ENCODE measurements around the gene USP35.
"Not testable (repeated sequence)": the region's sequence is repeated elsewhere in the genome, so short reads cannot be mapped to it uniquely, and the experiment has no call there.

The USP35 gene

DNA sequence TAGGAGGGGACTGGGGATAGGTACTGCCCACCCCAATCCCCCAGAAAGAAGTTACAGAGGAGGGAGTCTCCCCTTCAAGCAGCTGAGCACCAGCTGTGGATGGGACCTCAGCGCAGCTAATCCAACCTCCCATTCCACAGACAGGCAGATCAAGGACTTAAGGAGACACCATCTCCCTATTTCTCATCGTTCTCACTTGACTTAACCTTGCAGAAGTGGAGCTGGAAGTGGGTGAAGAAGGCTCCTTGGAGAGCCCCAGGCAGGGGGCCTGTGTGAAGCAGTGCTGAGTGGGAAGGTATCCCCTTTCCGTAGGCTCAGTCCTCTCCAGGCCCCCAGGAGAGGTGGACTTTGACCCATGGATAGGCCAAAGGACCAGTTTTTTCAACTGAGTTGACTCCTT is 27.3 kb downstream of the USP35 start:
- no peak for DNase-seq (ENCODE audit: low spot score)

DNA sequence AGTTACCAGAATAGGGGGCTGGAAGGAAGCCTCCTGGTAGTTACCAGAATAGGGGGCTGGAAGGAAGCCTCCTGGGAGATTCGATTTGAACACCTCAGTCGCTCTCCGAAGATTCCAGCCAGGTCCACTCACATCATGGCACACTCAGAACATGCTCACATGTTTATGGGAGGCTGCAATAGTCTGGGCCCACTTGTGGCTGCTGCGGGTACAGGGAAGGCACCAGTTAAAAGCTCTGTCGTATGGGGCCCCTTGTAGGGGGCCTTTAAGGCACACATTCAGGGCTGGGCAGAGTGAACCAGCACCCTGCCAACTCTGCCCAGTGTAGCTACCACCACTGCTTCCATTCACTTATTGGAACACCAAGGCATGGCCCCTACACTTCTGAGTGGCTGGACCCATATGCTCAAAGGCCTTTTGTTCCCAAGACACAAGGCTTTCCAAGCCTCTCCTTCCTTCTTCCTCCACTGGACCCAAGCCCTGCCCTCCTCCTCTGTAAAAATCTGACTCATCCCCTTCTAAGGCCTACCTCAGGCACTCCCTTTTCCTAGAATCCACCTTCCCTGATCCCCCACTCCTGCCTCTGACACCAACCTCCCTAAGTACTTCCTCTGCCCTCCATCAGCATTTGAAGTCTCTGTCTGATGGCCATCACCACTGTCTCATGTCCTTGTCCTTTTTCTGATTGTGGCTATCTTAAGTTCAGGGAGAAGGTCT is 28.0 kb downstream of the USP35 start:
- DNase-seq (ENCODE audit: low spot score): no peak

DNA sequence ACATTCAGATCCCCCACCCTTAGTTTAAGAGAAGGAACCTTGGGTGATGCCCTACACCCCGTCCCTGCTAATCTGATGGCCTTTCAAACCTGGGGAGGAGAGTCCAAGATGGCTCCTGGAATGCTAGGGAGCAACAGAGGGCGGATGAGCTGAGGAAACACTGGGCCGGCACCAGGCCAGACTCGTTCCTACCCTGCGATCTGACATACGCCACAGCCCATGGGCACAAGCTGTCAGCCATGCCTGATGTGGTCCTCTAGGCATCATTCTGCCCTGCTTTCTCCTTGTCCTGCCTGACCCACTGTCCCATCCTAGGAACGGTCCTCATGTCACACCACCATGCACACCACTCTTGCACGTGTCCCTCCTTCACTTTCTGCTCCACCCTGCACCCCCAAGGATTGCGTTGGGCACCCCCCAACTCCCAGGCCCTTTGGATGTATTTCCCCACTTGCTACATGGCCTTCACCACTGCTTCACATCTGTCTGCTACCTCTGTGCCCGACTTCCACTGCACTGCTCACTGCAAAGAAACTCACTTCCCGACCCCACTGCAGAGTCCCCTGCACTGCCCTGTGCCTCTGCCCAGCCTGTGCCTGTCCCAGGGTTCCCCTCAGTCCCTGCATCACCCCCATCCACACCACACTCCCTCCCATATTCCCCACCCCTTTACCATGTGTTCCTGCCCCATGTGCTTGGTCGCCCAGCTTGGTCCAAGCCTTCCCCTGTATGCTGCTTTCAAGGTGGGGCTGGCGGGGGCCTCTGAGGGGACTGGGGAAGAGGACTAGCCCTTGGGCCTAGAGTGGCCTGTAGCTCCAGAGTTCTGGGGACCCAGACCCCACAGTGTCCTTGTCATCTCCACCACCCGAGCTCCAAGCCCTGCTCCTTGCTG is 29.2 kb downstream of the USP35 start:
- no peak for DNase-seq (ENCODE audit: low spot score)

DNA sequence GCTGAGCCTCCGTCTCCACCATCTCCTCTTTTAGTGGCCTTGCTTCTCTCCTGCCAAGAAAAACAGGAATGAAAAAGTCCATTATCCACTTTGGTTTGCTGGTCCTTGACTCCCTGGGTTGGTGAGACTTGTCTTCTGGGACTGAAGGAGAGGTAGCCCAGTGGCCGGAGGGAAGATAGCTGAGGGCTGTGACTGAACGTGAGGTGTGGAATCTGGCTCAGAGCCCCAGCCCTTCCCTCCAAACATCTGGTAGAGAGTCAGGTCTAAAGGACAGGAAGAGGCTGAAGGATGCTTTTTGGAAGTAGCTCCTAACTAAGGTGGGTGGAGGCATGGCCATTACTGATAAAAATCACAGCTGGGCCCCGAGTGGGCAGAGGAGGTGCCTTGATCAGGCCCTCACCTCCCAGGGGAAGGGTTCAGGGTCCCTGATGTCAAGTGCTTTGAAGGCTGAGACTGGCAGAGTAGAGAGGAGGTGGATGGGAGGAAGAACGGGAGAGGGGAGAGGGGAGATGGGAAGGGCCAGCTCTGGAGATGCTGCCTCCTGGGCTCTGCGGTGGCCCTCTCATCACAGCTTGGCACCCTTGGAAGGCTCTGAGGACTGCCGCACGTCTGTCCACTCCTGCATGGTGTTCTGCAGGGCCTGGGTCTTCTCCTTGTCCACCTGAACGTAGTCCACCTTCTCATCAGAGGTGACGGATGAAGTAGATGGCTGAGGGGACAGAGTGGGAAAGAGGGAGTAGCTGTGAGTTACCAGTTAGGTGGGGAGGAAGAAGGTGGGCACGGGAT is 30.2 kb downstream of the USP35 start:
- no peak for DNase-seq (ENCODE audit: low spot score)

DNA sequence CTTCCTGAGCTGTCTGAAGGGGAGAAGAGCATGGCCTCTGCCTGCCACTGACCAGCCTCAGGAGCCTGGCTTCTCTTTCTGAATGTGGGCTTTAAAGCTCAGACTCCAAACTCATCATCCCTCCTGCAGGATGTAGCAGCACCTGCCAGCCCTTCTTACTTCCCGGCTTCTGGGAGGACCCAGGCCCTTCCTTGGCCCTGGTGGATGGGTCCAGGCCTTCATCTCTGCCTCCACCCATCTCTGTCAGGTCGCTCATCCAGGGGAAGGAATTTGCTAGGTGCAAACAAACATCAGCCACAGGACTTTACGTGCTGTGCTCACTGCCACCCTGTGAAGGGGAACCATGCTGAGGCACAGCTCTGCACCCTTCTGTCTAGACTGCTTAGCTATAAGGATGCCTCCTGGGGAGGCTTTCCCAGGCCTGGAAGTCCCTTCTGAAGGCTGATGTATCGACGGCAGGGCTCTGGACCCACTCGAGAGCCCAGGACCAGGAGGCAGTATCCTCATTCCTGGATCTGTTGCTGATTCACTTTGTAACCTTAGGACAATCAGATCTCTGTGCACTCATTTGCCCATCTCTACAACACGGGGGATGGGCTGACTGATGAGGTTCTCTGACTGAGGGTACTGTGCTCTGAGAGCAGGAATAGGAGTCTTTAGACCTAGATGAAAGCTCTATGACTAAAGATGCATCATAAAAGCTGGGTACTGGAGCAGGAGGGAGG is 30.9 kb downstream of the USP35 start:
- DNase-seq (ENCODE audit: low spot score): peak; percentile 85

DNA sequence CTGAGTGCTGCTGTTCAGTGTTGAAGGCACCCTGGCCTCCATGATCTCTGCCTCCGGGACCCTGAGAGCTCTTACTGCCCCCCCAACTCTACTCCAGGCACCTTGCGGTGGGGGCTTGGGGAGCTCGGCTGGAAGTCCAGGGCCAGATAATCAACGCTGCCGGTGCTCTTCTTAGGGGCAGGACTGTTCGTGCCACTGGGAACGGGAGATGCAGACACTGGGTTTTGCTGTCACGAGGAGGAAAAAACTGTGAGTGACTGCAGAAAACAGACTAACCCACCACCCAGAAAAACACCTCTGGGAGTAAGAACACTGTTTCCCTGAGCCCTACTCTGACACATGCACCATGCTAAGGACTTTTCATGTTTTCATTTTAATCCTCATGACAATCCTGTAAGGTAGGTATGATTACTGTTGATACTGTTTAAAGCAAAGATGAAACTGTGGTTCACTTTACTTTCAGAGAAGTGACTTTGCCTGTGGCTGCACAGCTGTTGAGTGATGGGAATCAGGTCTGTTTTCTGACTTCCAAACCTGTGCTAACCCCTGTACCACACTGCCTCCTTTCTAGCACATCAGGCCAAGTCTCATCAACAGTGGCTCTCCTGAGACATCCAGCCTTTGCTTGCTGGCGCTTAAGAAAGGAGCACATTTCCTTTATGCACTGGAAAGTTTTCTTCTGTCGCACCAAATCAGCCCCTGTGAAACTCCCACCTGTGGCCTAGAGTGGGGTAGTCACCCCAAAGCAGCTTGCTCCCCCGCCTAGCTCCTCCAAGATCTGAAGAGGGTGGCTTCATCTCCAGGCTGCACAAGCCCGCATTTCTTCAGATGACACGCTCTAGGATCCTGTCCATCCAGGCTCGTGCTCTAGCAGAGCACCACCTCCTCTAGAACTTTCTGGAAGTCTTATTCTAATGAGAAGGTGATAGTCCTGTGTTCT is 31.8 kb downstream of the USP35 start:
- no peak for DNase-seq (ENCODE audit: low spot score)

DNA sequence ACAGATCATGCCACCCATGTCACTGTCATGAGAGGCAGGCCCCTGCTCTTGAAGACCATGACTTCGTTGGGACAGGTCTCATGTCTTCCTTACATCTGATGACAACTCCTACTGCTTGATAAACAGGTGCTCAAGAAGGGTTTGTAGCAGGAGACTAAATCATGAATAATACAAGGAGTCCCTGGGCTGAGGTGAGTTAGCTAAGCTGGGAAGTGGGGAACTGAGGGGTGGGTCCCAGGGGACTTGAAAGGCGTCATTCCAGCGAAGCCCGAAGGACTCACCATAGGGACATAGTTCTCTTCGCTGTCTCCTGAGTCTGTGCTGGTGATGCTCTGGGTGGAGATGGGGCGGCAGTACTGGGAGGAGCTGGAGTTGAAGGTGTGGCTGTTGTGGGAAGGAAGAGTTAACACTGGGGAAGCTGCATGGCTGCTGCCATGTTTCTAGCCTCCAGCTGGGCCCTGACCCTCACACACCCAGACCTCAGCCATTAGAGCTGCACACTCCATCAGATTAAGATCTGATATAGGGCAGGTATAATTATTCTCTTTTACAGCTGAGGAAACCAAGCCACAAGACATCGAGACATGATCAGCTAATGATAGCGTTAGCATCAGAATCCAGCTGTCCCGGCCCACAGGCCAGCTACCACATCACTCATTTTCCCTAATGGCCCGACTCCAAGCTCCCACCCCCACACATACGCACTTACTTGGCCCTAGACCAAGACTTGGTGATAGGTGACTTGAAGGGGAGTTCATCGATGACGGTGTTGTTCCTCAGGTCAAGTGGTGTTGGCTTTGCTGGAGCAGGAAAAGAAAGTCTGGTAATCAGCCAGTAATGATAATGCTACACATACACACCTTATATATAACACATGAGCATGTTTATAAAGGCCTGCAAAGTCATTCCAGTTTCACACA is 32.9 kb downstream of the USP35 start:
- no peak for DNase-seq (ENCODE audit: low spot score)

DNA sequence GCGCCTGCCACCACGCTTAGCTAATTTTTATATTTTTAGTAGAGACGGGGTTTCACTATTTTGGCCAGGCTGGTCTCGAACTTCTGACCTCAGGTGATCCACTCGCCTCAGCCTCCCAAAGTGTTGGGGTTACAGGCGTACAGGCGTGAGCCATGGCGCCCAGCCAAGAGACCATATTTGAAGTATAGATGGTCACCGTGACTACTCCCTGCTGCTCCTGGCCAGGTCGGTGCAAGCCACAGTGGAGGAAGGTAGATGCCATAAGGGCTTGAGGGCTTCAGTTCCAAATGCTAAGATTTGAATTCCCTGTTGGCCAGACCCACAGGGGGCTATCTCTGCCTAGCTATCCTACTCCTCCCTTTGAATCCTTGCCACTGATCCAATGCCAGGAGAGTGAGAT is 34.0 kb downstream of the USP35 start:
- DNase-seq (ENCODE audit: low spot score): not testable (repeated sequence)

DNA sequence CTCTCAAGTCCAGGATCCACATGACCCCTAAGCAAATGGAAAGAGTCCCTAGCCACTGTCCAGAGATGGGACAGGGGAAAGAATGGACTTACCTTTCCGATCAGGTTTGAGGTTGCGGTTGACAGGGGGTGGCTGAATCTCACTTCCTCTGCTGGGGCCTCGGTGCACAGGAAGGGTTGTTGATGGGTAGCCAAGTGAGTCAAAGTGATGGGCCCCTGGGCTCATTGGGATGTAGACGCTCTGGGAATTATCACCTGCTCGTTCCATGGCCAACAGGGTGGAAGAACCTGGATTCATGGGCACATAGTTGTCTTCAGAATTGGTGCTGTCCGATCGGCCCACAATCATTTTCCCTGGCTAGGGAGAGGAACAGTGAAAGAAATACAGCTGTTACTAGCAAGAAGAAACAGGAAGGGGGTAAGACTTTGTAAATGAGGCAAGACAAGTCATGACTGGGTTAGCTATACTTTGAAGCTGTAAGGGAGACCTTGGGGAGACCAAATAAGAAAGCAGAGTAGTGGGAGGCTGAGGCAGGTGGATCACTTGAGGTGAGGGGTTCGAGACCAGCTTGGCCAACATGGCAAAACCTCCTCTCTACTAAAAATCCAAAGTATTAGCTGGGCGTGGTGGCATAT is 34.7 kb downstream of the USP35 start:
- DNase-seq (ENCODE audit: low spot score): no peak

DNA sequence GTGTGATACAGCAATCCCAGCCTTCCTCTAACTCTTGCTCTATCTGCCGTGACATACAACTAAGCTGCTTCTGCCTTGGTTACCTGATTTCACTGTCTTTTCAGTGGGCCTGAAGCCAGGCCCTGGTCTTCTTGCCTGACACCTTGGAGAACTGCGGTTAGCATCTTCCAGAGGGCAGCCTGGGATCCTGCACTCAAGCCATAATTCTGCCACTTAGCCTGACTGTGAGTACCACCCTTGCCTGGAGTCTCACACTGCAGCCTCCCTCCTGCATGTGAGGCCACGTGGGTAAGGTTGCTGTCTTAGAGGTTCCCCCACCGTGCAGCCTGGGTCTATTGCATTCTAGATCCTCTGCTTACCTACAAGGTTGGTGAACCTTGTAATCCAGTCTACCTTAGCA is 35.8 kb downstream of the USP35 start:
- DNase-seq (ENCODE audit: low spot score): no peak

DNA sequence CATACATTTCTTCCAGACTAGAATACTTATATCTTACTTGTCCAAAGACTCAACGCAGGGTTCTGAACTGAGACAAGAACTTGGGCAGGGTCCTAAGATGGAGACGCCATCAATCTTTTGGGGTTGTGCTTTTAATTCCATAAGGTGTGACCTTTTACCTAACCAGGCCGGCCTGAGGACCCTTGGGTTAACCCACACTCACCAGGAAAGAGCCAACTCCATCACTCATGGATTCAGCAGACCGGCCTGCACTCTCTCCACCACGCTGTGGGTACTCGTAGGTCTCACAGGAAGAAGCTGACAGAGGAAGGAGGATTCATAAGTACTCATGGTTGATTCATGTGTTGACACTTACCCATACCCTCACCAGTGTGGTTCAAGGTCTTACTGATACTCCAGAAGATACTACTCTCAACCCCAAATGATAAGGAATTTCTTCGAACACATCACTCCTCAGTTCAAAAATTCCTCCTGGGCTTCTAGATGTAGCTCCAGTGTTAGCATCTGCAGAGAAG is 36.2 kb downstream of the USP35 start:
- DNase-seq (ENCODE audit: low spot score): no peak

DNA sequence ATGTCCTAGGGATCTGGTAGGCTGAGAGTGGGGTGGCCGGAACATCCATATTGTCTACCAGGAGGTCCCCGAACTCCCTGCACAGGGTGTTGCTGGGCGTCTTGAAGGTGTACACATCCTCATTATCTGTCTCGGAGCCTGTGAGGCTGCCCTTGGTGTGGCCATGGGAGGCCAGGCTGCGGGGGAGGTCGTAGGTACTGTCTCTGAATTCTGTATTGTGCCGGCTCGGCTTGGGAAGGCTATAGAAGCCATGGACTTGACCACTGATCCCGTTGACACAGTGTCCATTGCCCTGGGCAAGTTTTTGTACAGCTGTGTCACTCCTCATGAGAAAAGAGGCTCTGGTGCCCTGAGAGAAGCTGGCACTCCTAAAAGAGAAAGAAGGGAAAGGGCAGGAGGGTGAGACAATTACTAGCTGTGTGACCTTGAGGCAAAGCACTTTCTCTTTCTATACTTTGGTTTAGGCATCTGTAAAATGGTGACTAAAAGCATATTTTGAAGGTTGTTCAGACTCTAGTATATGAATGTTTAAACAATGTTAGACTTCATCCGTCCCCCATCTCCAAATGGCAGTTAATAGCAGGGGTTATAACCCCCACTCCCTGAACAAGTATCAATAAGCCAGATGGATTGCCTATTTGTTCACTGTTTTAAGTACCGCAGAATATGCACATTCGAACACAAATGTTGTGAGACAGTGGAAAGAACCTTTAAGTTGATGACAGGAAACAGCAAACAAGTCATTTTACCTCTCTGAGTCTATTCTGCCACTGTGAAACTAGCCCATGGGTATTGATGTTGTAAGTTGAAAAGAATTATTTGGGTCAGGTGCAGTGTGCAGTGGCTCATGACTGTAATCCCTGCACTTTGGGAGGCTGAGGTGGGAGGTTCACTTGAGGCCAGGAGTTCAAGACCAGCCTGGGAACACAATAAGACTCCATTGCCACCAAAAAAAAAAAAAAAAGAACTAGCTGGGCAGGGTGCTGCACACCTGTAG is 38.3 kb downstream of the USP35 start:
- no peak for DNase-seq (ENCODE audit: low spot score)

DNA sequence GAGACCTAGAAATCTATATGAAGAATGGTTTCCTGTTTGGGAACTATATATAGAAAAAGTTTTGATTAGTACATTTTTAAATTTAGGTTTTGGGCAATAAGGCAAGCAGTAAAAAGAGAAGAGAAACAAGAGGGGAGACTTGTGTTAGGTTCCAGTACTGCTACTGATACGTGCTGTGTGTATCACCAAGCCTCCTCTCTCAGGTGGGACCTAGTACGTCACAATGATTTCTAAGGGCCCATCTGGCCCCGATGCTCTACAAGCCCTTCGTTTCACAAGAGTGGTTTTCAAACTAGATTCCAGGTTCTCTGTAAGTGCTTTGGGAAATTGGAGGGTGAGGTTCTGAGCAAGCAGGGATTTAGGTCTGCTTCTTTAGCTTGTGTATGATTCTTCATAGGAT is 39.2 kb downstream of the USP35 start:
- no peak for DNase-seq (ENCODE audit: low spot score)

DNA sequence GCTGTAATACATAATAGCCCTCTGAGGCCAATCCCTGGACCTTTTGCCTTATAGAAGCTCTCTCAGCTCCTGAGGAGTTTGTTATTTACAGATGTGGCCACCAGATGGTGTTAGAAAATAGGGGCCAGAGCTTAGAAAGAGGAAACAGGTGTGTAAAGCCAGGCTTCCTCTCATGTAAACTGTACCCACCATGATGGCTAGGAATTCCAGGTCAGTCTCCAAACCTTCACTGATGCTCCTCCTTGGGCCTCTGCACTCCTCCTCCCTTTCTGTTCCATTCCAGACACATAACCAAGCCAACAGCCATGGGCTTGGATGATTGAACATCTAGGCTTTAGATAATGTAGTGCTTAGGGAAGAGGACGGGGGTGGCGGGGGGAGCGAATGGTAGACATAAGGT is 39.7 kb downstream of the USP35 start:
- DNase-seq (ENCODE audit: low spot score): peak; percentile 92

DNA sequence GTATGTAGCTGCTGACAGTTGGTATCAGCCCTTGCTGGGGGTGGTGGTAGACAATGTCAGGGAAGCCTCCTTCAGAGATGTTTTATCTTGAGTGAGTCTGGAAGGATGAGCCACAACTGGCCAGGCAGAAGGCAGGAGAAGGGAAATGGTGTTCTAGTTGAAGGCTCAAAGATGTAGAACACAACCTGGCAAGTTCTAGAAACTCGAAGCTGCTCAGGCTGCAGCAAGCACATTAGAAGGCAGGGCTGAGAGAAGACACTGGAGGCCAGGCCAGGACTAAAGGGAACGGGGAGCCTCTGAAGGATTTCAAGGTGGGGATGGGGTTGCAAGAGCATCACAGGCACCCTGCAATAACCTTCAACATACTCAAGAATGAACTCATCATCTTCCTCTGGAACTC is 40.4 kb downstream of the USP35 start:
- no peak for DNase-seq (ENCODE audit: low spot score)

DNA sequence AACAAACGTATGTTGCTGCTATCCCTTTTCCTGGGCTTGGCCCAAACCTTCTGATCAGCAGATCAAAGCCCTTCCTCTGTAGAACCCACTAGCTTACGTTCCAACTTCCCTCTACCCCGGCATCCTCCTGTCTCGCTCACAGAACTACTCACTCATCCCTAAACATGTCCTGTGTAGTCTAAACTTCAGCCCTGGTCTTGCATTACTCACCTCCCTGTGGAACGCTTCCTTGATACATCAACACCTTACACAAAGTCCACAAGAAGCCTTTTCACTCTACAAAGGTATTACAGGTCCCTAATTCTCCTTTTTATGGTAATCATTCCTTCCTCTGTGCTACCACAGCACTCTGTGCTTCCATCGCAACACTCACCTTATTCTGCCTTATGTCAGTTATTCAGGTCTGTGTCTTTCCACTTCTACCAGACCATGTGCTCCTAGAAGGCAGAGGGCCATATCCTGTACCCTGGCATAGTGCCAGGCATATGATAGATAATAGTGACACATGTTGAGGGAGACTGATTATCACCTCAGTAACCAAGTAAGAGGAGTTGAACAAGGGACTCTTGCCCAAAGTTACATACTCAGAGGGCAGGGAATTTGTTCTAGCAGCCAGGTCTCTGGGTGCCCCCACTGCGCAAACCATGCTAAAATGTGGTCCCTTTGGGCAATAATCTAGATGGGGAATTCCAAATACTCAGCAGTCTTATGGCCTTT is 41.6 kb downstream of the USP35 start:
- DNase-seq (ENCODE audit: low spot score): no peak

DNA sequence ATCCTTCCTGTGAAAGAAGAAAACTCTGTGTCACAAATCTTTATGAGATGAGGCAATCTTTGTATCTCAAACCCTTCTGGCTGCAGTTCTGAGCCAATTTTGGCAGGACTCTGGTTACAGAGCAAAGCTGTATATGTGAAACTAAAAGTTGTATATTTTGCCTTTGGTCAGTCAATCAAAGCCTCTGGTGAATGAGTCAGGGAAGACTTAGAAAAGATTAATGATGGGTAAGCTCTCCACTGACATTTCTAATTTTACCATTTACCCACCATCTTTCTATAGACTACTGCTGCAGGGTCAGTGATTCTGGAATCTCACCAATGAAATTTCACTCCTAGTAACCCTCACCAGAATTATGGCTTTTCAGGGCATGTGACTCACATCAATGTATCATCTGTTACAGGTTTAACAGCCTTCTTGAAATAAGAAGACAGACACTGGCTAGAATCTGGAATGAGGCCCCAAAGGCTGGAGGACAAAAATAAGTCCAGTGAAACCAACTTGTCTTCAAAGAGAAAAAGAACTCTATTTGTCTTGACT is 43.3 kb downstream of the USP35 start:
- DNase-seq (ENCODE audit: low spot score): no peak

All from pons (tissue), 1 donor.